K562 (cell line): ENCODE measurements around the gene CD248. TPM values are rescaled to one million over a fixed set of nuclear protein-coding genes. Genes with fewer than 3 reads are reported as not detected.
A peak's percentile ranks its signal among the peaks of the same experiment; 100 is the strongest.

Source experiments
- ARID2 ChIP-seq: fragments of 450-650 bp; IDR thresholded peaks from 2 replicates; pipeline ENCODE4 v1.6.1; 2017; ENCODE audit warnings: antibody characterized with exemption, mild to moderate bottlenecking
- ATF4 ChIP-seq: fragments of 450-650 bp; formaldehyde crosslinking; IDR thresholded peaks from 2 replicates; pipeline ENCODE4 v1.4.0; 2022; ENCODE audit warnings: mild to moderate bottlenecking, moderate library complexity
- DDX20 ChIP-seq: fragments of 450-650 bp; IDR thresholded peaks from 2 replicates; pipeline ENCODE4 v1.6.1; 2016; ENCODE audit warnings: missing genetic modification characterization, low read depth, mild to moderate bottlenecking, missing compliant biosample characterization, moderate library complexity
- ETV1 ChIP-seq: fragments of 450-650 bp; conservative IDR thresholded peaks from 2 replicates; pipeline ENCODE4 v1.6.1; 2016; ENCODE audit warnings: missing genetic modification characterization, control low read depth, low read depth, missing compliant biosample characterization
- HEY1 ChIP-seq: fragments of 250-450 bp; sonication (Bioruptor Pico); IDR thresholded peaks from 2 replicates; pipeline ENCODE4 v1.5.0; 2020; ENCODE audit warnings: mild to moderate bottlenecking, moderate library complexity, borderline replicate concordance
- JUN ChIP-seq, 2 experiments: sonication (generic) in 1 of 2; formaldehyde crosslinking in 1 of 2; IDR thresholded peaks; 2 replicates each; pipeline versions ENCODE4 v1.6.1 to v1.8.0; 2012 to 2022; ENCODE audit warnings: borderline replicate concordance in 2 of 2, mild to moderate bottlenecking in 2 of 2, improper control_type of control experiment in 1 of 2, low read depth in 1 of 2, low read length in 1 of 2, missing genetic modification reagents in 1 of 2
- LEF1 ChIP-seq: fragments of 450-650 bp; IDR thresholded peaks from 2 replicates; pipeline ENCODE4 v1.6.1; 2016; ENCODE audit warnings: mild to moderate bottlenecking
- NKRF ChIP-seq: fragments of 450-650 bp; IDR thresholded peaks from 2 replicates; pipeline ENCODE4 v1.6.1; 2016; ENCODE audit warnings: borderline replicate concordance
- NR2F6 ChIP-seq: fragments of 450-650 bp; formaldehyde crosslinking; IDR thresholded peaks from 2 replicates; pipeline ENCODE4 v1.4.0; 2020; ENCODE audit warnings: mild to moderate bottlenecking
- RFX5 ChIP-seq: IDR thresholded peaks from 2 replicates; pipeline ENCODE4 v1.6.1; 2011; ENCODE audit warnings: low read depth, mild to moderate bottlenecking, improper control_type of control experiment, low read length
- SIN3B ChIP-seq: fragments of 450-650 bp; IDR thresholded peaks from 2 replicates; pipeline ENCODE4 v1.6.1; 2017; ENCODE audit warnings: low read depth, mild to moderate bottlenecking, moderate library complexity
- SIRT6 ChIP-seq: IDR thresholded peaks from one replicate; pipeline ENCODE4 v1.6.1; 2012; ENCODE audit warnings: low read depth, mild to moderate bottlenecking, control low read depth, inconsistent platforms, low read length, moderate library complexity
- SRSF1 ChIP-seq: fragments of 200-400 bp; formaldehyde crosslinking; IDR thresholded peaks from 2 replicates; pipeline ENCODE4 v1.6.1; 2017; ENCODE audit warnings: mild to moderate bottlenecking, low read depth, low read length, moderate library complexity
- TAF1 ChIP-seq: IDR thresholded peaks from 2 replicates; pipeline ENCODE4 v1.6.1; 2011; ENCODE audit warnings: mild to moderate bottlenecking, low read length, moderate library complexity; ENCODE audit not compliant: insufficient read depth, control insufficient read depth, severe bottlenecking; ENCODE audit errors: extremely low read depth
- TARDBP ChIP-seq: fragments of 450-650 bp; IDR thresholded peaks from 2 replicates; pipeline ENCODE4 v1.6.1; 2016
- TEAD2 ChIP-seq: fragments of 450-650 bp; IDR thresholded peaks from 2 replicates; pipeline ENCODE4 v1.6.1; 2016; ENCODE audit warnings: missing genetic modification characterization, control low read depth, missing compliant biosample characterization
- TFAP4 ChIP-seq: sonication (generic); formaldehyde crosslinking; IDR thresholded peaks from 2 replicates; pipeline ENCODE4 v1.8.0; 2022; ENCODE audit warnings: missing genetic modification reagents, mild to moderate bottlenecking, moderate library complexity, borderline replicate concordance
- TFE3 ChIP-seq: fragments of 450-650 bp; formaldehyde crosslinking; IDR thresholded peaks from 2 replicates; pipeline ENCODE4 v1.4.0; 2020; ENCODE audit warnings: mild to moderate bottlenecking, mixed read lengths
- ZBTB1 ChIP-seq: sonication (generic); formaldehyde crosslinking; IDR thresholded peaks from 2 replicates; pipeline ENCODE4 v1.8.1; 2023; ENCODE audit warnings: missing genetic modification reagents, low read depth, mild to moderate bottlenecking, borderline replicate concordance
- ZNF282 ChIP-seq: sonication (generic); formaldehyde crosslinking; IDR thresholded peaks from 2 replicates; pipeline ENCODE4 v1.8.1; 2023; ENCODE audit warnings: missing genetic modification reagents
- polyA plus RNA-seq, 8 experiments: library from polyadenylated mRNA; depleted of rRNA in 4 of 8; stranded (reverse) in 5 of 8; unstranded in 3 of 8; fragments of >200 nt; fragmentation: Nextera tagmentation in 2 of 8; fragmentation: Illumina TruSeq in 1 of 8; extraction: Ambion mirVana in 2 of 8; extraction: Trizol in 1 of 8; gene quantifications; 2 replicates each; pipeline versions ENCODE4 v1.2.1 to v1.2.3, GENCODE V29; 2011 to 2014; ENCODE audit warnings: inconsistent platforms in 1 of 8, missing spikeins in 1 of 8
- total RNA-seq, 7 experiments: library from RNA; depleted of rRNA in 6 of 7; stranded (reverse); fragments of >200 nt in 6 of 7; fragmentation: Illumina TruSeq in 2 of 7; extraction: Trizol in 2 of 7; gene quantifications; 2 replicates each; pipeline versions ENCODE4 v1.2.1 to v1.2.3, GENCODE V29; 2011 to 2021; ENCODE audit warnings: low replicate concordance in 1 of 7

Gene CD248
- total and polyA plus RNA-seq, 9 of the 15 experiments (the other 6 are each of a cell fraction or from before 2014, with no cell fraction given), result 0.09 TPM; not detected in 8

GRCh38 chr11:66267379-66268243 lies 49.2 kb downstream of the CD248 start (continued):
- TF ChIP-seq ETV1 (tag) (no peak), TARDBP (0 out of 2 replicates have a peak, but pooled peaks have one; percentile 17), TAF1 (peak; percentile 29), LEF1 (no peak), ZNF282 (no peak), HEY1 (CRISPR knock-in tag) (no peak), ATF4 (CRISPR knock-in tag) (0 out of 2 replicates have a peak, but pooled peaks have one; percentile 53), ARID2 (no peak), NKRF (0 out of 2 replicates have a peak, but pooled peaks have one; percentile 53), TFE3 (CRISPR knock-in tag) (no peak), TFAP4 (0 out of 2 replicates have a peak, but pooled peaks have one; percentile 8), ZBTB1 (CRISPR knock-in tag) (no peak; the same call in 1 of the 2 replicates), DDX20 (tag) (no peak), RFX5 (no peak), NR2F6 (CRISPR knock-in tag) (no peak), SRSF1 (no peak), TEAD2 (tag) (no peak), JUN (IDR thresholded peaks at IDR 0.05; ENCODE audit: borderline replicate concordance, low read depth, low read length) (0 out of 2 replicates have a peak, but pooled peaks have one; percentile 7), JUN (CRISPR knock-in tag; IDR thresholded peaks at IDR 0.05; ENCODE audit: borderline replicate concordance) (no peak), SIRT6 (no peak), SIN3B (no peak)
